Smooth muscle cell (in vitro differentiated cells): ENCODE results near the gene MSGN1. TPM values are rescaled to one million over a fixed set of nuclear protein-coding genes. Genes with fewer than 3 reads are reported as not detected.
A peak's percentile ranks its signal among the peaks of the same experiment; 100 is the strongest.

Experiments
- DNase-seq: peaks from one replicate; lab custom pipeline; 2025; ENCODE audit not compliant: unreplicated experiment; lab: John Stamatoyannopoulos, UW
- H2AFZ ChIP-seq: fragments of 200-600 bp; sonication (generic); 2 replicates; pipeline ENCODE4 v1.6.0; 2016; ENCODE audit warnings: antibody characterized with exemption, low read depth, mild to moderate bottlenecking
- H3F3A ChIP-seq: fragments of 200-600 bp; sonication (generic); 2 replicates; pipeline ENCODE4 v1.6.0; 2017; ENCODE audit warnings: antibody characterized with exemption, low read depth
- H3K27ac ChIP-seq: fragments of 200-600 bp; sonication (generic); 2 replicates; pipeline ENCODE4 v1.5.1; 2016; ENCODE audit warnings: low read depth, mild to moderate bottlenecking
- H3K27me3 ChIP-seq: fragments of 200-600 bp; sonication (generic); 2 replicates; pipeline ENCODE4 v1.6.1; 2016; ENCODE audit warnings: low read depth, mild to moderate bottlenecking
- H3K36me3 ChIP-seq: fragments of 200-600 bp; sonication (generic); 2 replicates; pipeline ENCODE4 v1.5.1; 2016; ENCODE audit warnings: low read depth
- H3K4me1 ChIP-seq: fragments of 200-600 bp; sonication (generic); 2 replicates; pipeline ENCODE4 v1.5.1; 2016; ENCODE audit warnings: low read depth
- H3K4me2 ChIP-seq: fragments of 200-600 bp; sonication (generic); 2 replicates; pipeline ENCODE4 v1.6.0; 2016; ENCODE audit warnings: mild to moderate bottlenecking
- H3K4me3 ChIP-seq: fragments of 200-600 bp; sonication (generic); 2 replicates; pipeline ENCODE4 v1.5.1; 2016; ENCODE audit warnings: mild to moderate bottlenecking
- H3K79me2 ChIP-seq: fragments of 200-600 bp; sonication (generic); 2 replicates; pipeline ENCODE4 v1.6.0; 2016; ENCODE audit warnings: low read depth, mild to moderate bottlenecking
- H3K9ac ChIP-seq: fragments of 200-600 bp; sonication (generic); 2 replicates; pipeline ENCODE4 v1.6.0; 2016; ENCODE audit warnings: low read depth
- H3K9me3 ChIP-seq: fragments of 200-600 bp; sonication (generic); replicated peaks from 2 replicates; pipeline ENCODE4 v1.5.1; 2016; ENCODE audit warnings: low read depth
- H4K20me1 ChIP-seq: fragments of 200-600 bp; sonication (generic); 2 replicates; pipeline ENCODE4 v1.6.0; 2016; ENCODE audit warnings: low read depth
- CTCF ChIP-seq: fragments of 200-600 bp; sonication (generic); IDR thresholded peaks from 2 replicates; pipeline ENCODE4 v1.5.1; 2017; ENCODE audit warnings: borderline replicate concordance, mild to moderate bottlenecking, antibody characterized with exemption; ENCODE audit not compliant: insufficient read depth, poor library complexity, severe bottlenecking
- WGBS: methylation state at CpG from one replicate; pipeline ENCODE4 v1.1.7; 2016; ENCODE audit warnings: low lambda C conversion rate; 5-methylcytosine and 5-hydroxymethylcytosine counted together
- polyA plus RNA-seq: library from polyadenylated mRNA; unstranded; fragments of >200 nt; fragmentation: Nextera tagmentation; extraction: Ambion mirVana; gene quantifications from 2 replicates; pipeline ENCODE4 v1.2.1, GENCODE V29; 2016
- total RNA-seq: library from RNA; depleted of rRNA; stranded (reverse); fragments of >200 nt; gene quantifications from 2 replicates; pipeline ENCODE4 v1.2.3, GENCODE V29; 2014

The MSGN1 gene
- total and polyA plus RNA-seq, 2 experiments from 2014 or later: 0.56 TPM; not detected in 1

GRCh38 chr2:17814601-17815000 lies 1.7 kb upstream of the MSGN1 start:
- H3K9ac ChIP-seq: no peak overlapping the region
- peak overlapping the region; percentile 94 for H3K27ac ChIP-seq
- H2AFZ ChIP-seq: no peak overlapping the region
- no peaks in the 10 kb centered on the region for H3K9me3 ChIP-seq
- H3F3A ChIP-seq: peaks cover 19% of the 10 kb centered on the region
- no peaks in the 10 kb centered on the region for H3K27me3 ChIP-seq
- H3K36me3 ChIP-seq: no peaks in the 10 kb centered on the region
- no peaks in the 10 kb centered on the region for H3K79me2 ChIP-seq
- DNase-seq: no peak
- no peak overlapping the region for H3K4me3 ChIP-seq
- no peak for TF ChIP-seq CTCF
- WGBS: 97% methylated on average over 1 of the region's 1 CpG
- H3K4me2 ChIP-seq: peak overlapping the region; percentile 65
- H3K4me1 ChIP-seq: peaks cover 32% of the 10 kb centered on the region
- H4K20me1 ChIP-seq: no peaks in the 10 kb centered on the region

GRCh38 chr2:17815468-17816184 lies 634 bp upstream of the MSGN1 start:
- peaks cover 32% of the 10 kb centered on the region for H3K4me1 ChIP-seq
- no peaks in the 10 kb centered on the region for H3K36me3 ChIP-seq
- TF ChIP-seq CTCF: no peak
- H3K27ac ChIP-seq: peak overlapping the region; percentile 78
- H2AFZ ChIP-seq: peak overlapping the region; percentile 81
- DNase-seq: no peak
- H4K20me1 ChIP-seq: no peaks in the 10 kb centered on the region
- H3K9me3 ChIP-seq: no peaks in the 10 kb centered on the region
- H3K4me2 ChIP-seq: peak overlapping the region; percentile 15
- H3K9ac ChIP-seq: peak overlapping the region; percentile 43
- 48% methylated on average over 8 of the region's 8 CpGs for WGBS
- H3F3A ChIP-seq: peaks cover 19% of the 10 kb centered on the region
- no peaks in the 10 kb centered on the region for H3K79me2 ChIP-seq
- H3K27me3 ChIP-seq: no peaks in the 10 kb centered on the region
- no peak overlapping the region for H3K4me3 ChIP-seq

- H3K9me3 ChIP-seq: no peaks in the 10 kb centered on the region
- no peak for TF ChIP-seq CTCF
- H3K4me1 ChIP-seq: peaks cover 33% of the 10 kb centered on the region
- H3K4me3 ChIP-seq: no peak overlapping the region
- no peaks in the 10 kb centered on the region for H3K36me3 ChIP-seq
- no peaks in the 10 kb centered on the region for H4K20me1 ChIP-seq
- H3K27ac ChIP-seq: no peak overlapping the region
- no peak for DNase-seq
- H3K9ac ChIP-seq: no peak overlapping the region
- no peaks in the 10 kb centered on the region for H3K27me3 ChIP-seq
- H2AFZ ChIP-seq: no peak overlapping the region
- 96% methylated on average over 2 of the region's 2 CpGs for WGBS
- H3K4me2 ChIP-seq: no peak overlapping the region
- H3F3A ChIP-seq: peaks cover 13% of the 10 kb centered on the region
- H3K79me2 ChIP-seq: no peaks in the 10 kb centered on the region
Observed at GRCh38 chr2:17818235-17818815, 2.1 kb downstream of the MSGN1 start.

- Histone ChIP-seq H3K36me3 (no peaks in the 10 kb centered on the region), H3K4me2 (no peak overlapping the region), H2AFZ (no peak overlapping the region), H3K4me1 (peaks cover 17% of the 10 kb centered on the region), H3F3A (no peaks in the 10 kb centered on the region), H3K27me3 (peaks cover 5% of the 10 kb centered on the region), H3K9ac (no peak overlapping the region), H4K20me1 (no peaks in the 10 kb centered on the region), H3K9me3 (no peaks in the 10 kb centered on the region), H3K4me3 (no peak overlapping the region), H3K27ac (no peak overlapping the region), H3K79me2 (no peaks in the 10 kb centered on the region)
- no peak for DNase-seq
- TF ChIP-seq CTCF: no peak
- 62% methylated on average over 3 of the region's 3 CpGs for WGBS
Observed at GRCh38 chr2:17821080-17821479, 4.8 kb downstream of the MSGN1 start.
